Smooth muscle cell of the umbilical artery (primary cell): ENCODE results near the gene LNP1. TPM values are rescaled to one million over a fixed set of nuclear protein-coding genes. Genes with fewer than 3 reads are reported as not detected.

Experiments
- total RNA-seq: library from RNA; depleted of rRNA; stranded (reverse); fragments of >200 nt; gene quantifications from 2 replicates; pipeline ENCODE4 v1.2.3, GENCODE V29; 2014

The LNP1 gene
- total RNA-seq: 3.3 and 3.9 TPM in 2 replicates

GRCh38 chr3:100400780-100401673, at the start of gene LNP1, which contains the start of gene TOMM70:
Gene LNP1 (plus strand): TSS chr3:100401539. CDS start chr3:100429730, 28,191 bp downstream.
Gene TOMM70 (minus strand): TSS chr3:100401089. CDS start chr3:100400949, 140 bp downstream.

DNA sequence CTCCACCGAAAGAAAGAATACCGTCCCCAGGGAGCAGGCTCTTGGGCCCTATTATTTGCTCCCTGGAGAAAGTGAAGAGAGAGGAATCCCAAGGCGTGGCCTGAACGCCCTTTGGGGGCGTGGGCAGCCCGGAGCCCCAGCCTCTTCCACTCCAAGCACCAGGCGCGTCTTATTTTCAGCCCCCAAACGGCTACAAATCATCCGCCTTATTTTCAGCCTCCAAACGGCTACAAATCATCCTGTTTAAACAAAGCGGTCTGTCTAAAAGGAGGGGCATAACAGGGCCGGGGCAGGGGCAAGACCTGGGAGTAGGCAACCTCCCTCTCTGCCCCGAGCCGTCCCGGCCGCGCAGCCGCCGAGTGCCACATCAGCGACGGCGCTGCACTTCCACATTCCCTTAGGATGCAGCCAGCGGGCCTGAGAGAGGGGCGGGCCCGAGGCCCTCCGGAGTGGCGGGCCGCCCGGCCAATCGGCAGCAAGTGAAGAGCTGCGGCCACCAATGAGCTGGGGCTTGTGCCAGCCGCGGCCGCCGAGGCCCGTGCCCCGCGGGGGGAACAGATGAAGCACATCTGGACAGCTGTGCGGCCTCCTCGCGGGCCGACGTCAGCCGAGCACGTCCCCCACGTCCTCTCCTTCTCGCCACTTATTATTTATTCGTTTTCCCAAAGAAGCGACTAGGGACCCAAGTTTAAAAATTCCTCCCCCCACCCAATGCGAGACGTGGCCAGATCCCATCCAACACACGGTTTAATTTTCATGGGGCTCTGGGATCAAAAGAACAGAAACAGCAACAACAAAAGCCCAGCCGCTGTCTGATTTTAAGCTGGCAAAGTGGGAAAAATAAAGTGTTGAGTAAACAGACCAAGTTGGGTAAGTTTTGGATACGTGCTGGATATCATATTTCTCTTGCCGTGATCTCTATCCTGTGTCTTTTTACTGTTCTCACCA, 91.0 kb downstream of the LNP1 start, which contains the start of gene TMEM45A:
Gene TMEM45A (plus strand): TSS at position 561 of the 948 bp plus-strand sequence. CDS start 62,593 bp downstream, outside the sequence.

Other genes starting within 250 kb of the LNP1 start
- 86.7 and 98.6 TPM in 2 replicates for gene TBC1D23, start 140.5 kb upstream of the LNP1 start, total RNA-seq
- 11.3 and 14.3 TPM in 2 replicates for gene NIT2, start 66.8 kb upstream of the LNP1 start, total RNA-seq
- 63.0 and 75.8 TPM in 2 replicates for gene TOMM70, start 450 bp upstream of the LNP1 start, total RNA-seq
- 53.7 and 107 TPM in 2 replicates for gene TMEM45A, start 91.1 kb downstream of the LNP1 start, total RNA-seq
- 0.30 TPM in 1 of 2 replicates, not detected in the other for gene ADGRG7, start 208.1 kb downstream of the LNP1 start, total RNA-seq